22Rv1 (cell line): ENCODE data around the gene OSTC.
"Not testable (repeated sequence)": the region's sequence is repeated elsewhere in the genome, so short reads cannot be mapped to it uniquely, and the experiment has no call there.

ENCODE experiments used
- CTCF ChIP-seq: fragments of 450-650 bp; IDR thresholded peaks from 2 replicates; pipeline ENCODE4 v1.5.1; 2017; ENCODE audit warnings: mild to moderate bottlenecking
- ZFX ChIP-seq: fragments of 450-650 bp; IDR thresholded peaks from 2 replicates; pipeline ENCODE4 v1.6.1; 2017; ENCODE audit warnings: antibody characterized with exemption, borderline replicate concordance

DNA sequence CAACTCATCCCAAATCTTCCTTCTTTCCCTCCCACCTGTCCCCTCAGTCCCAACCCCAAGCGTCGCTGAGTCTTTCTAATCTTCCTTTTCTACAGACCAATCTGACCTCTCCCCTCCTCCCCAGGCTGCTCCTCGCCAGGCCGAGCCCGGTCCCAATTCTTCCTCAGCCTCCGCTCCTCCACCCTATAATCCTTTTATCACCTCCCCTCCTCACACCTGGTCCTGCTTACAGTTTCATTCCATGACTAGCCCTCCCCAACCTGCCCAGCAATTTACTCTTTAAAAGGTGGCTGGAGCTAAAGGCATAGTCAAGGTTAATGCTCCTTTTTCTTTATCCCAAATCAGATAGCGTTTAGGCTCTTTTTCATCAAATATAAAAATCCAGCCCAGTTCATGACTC lies 60.2 kb downstream of the OSTC start:
- TF ChIP-seq CTCF, ZFX: not testable (repeated sequence)
